Measurements from ENCODE around the gene APOC3.

APOC3 gene

DNA sequence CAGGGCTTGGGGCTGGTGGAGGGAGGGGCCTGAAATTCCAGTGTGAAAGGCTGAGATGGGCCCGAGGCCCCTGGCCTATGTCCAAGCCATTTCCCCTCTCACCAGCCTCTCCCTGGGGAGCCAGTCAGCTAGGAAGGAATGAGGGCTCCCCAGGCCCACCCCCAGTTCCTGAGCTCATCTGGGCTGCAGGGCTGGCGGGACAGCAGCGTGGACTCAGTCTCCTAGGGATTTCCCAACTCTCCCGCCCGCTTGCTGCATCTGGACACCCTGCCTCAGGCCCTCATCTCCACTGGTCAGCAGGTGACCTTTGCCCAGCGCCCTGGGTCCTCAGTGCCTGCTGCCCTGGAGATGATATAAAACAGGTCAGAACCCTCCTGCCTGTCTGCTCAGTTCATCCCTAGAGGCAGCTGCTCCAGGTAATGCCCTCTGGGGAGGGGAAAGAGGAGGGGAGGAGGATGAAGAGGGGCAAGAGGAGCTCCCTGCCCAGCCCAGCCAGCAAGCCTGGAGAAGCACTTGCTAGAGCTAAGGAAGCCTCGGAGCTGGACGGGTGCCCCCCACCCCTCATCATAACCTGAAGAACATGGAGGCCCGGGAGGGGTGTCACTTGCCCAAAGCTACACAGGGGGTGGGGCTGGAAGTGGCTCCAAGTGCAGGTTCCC lies at the start of gene APOC3:
Gene APOC3 (plus strand): TSS at position 383 of the 659 bp plus-strand sequence. CDS start 676 bp downstream, outside the sequence.
- DNase-seq (ENCODE audit: extremely low read depth, low read depth) = no peak
- TF ChIP-seq, protein P1, sequence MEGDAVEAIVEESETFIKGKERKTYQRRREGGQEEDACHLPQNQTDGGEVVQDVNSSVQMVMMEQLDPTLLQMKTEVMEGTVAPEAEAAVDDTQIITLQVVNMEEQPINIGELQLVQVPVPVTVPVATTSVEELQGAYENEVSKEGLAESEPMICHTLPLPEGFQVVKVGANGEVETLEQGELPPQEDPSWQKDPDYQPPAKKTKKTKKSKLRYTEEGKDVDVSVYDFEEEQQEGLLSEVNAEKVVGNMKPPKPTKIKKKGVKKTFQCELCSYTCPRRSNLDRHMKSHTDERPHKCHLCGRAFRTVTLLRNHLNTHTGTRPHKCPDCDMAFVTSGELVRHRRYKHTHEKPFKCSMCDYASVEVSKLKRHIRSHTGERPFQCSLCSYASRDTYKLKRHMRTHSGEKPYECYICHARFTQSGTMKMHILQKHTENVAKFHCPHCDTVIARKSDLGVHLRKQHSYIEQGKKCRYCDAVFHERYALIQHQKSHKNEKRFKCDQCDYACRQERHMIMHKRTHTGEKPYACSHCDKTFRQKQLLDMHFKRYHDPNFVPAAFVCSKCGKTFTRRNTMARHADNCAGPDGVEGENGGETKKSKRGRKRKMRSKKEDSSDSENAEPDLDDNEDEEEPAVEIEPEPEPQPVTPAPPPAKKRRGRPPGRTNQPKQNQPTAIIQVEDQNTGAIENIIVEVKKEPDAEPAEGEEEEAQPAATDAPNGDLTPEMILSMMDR (IDR thresholded peaks at IDR 0.05; ENCODE audit: low read depth, low read length) = no peak

DNA sequence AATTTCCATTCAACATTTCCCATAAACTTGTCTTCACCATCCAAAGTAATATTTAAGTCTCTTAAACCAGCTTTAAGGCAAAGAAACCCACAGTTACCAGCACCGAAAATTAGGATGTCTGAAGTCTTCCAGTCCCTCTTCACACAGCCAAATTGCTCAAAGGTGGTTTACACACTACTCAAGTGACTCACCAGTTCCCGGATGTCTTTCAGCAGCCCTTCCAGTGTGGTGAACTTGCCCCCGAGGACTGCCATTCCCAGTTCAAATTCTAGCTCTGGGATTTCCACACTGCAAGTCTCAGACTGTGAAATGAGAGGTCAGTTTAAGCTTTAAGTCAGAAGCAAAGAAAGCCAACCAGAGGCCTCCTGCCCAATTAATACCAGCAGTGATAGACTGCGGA lies 47.0 kb upstream of the APOC3 start:
- peak; percentile 12 for DNase-seq (ENCODE audit: extremely low read depth, low read depth)
- TF ChIP-seq, protein P1 (IDR thresholded peaks at IDR 0.05; ENCODE audit: low read depth, low read length) = no peak

DNA sequence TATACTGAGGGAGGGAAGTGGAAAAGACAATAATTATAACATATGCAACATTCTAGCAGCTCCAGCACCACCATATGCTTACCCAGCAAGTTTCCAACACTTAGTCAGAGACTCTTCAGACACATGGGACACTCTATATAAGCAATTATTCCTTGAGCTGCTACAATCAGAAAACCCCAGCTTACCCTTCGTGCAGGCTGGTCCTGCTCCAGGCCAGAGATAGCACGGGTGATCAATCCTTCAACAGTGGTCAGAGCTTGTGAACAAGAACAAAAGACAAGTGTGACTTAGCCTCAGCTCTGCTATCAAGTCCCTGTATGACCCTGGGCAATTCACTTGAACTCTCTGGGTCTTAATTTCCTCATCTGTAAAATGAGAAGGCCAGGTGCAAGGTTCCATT lies 43.4 kb upstream of the APOC3 start:
- TF ChIP-seq, protein P1 (IDR thresholded peaks at IDR 0.05; ENCODE audit: low read depth, low read length) = no peak

DNA sequence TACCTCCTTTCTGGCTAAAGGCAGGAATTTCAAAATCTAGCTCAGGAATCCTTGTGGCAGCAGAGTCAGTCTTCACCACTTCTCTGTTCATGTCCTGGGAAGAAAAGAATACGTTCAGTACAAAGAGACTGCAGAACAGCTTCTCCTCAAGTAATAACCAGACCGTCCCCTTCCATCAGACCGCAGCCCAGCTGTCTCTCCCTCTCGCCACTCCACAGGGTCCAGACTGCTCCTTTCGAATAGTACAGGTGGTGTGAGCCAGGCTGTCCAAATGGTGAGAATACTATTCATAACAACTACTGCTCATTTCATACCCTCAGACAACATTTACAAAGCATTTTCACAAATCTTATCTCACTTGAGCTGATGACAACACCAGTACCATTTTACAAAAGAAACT lies 42.7 kb upstream of the APOC3 start:
- TF ChIP-seq, protein P1 (IDR thresholded peaks at IDR 0.05; ENCODE audit: low read depth, low read length) = no peak
- DNase-seq (ENCODE audit: extremely low read depth, low read depth) = no peak

More for the DNA sequence above, 43.4 kb upstream of the APOC3 start:
- no peak for DNase-seq (ENCODE audit: extremely low read depth, low read depth)

DNA sequence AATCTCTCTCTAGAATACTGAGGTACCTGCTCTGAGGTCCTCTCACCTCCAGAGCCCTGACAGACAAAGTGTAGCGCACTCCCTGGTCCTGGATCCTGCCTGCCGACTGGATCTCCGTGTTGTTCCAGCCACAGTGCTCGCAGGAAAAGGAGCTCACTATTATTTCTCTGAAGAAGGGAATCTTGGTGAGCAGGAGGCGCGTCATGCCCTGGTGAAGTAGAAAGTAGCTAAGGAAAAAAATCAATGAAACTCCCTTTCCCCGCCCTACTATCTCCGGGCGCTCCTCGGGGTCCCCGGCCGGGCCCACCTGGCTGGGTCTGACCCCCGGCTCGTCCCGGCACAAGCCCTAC lies 42.3 kb upstream of the APOC3 start:
- DNase-seq (ENCODE audit: extremely low read depth, low read depth) = no peak
- TF ChIP-seq, protein P1 (IDR thresholded peaks at IDR 0.05; ENCODE audit: low read depth, low read length) = no peak

DNA sequence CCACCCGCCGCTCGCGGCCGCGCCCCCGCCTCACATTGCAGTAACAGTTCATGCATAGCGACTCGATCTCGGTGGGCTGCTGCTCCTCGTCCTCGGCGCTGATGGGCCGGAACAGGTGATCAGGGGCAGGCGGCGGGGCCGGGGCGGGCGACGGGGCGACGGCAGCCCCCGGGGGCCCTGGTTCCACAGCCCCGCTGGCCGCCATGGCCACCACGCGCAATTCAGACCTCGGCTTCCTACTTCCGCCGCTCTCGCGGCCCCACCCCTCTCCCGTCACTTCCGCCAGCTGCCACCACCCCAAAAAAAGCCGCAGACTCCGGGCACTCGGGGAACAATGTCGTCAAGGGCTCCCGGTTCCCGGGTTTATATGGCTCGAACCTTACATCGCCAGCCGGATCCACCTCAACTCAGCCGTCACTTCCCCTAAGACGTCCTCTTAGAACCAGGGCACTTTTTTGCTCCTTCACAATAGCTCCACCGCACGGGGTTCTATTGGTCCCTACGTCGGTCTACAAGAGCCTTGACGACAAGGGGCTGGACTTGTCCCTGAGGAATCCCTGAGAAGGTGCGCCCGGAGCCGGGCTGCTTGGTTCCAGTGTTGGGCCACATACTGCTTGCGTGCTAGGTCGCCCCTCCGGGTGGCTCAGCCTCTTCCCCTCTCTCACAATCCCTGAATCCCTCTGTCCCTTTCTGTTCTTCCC lies 41.8 kb upstream of the APOC3 start, which contains the start of gene ZPR1:
Gene ZPR1 (minus strand): TSS at position 238 of the 701 bp plus-strand sequence. CDS start 33 bp downstream, at position 205.
- TF ChIP-seq, protein P1 (IDR thresholded peaks at IDR 0.05; ENCODE audit: low read depth, low read length) = no peak
- DNase-seq (ENCODE audit: extremely low read depth, low read depth) = peak; percentile 19

DNA sequence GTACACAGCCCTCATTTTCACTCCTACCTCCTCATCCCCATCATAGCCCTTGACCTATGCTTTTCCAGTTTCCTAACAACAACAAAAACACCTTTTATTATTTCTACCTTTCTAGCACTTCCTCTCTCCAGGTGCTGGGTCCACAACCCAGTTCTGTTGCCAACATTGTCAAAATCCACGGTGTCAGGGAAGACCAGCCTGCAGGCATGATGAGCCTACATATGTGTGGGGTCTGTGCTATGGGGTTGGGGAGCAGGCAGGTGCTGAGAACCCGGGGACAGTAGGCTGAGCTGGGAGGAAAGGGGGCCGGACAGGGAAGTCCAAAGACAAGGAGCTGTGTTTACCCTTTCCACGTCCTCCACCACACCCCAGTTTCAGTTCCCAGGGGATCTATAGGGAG lies 41.2 kb upstream of the APOC3 start:
- DNase-seq (ENCODE audit: extremely low read depth, low read depth) = no peak
- TF ChIP-seq, protein P1 (IDR thresholded peaks at IDR 0.05; ENCODE audit: low read depth, low read length) = no peak

All from AG09319 (cell line).